ENCODE results near the gene LITAFD. TPM values are rescaled to one million over a fixed set of nuclear protein-coding genes. Genes with fewer than 3 reads are reported as not detected.

LITAFD gene
- total and polyA plus RNA-seq, 2 experiments from 2014 or later, result not detected

- peaks cover 3% of the 10 kb centered on the region for H3K27me3 Mint-ChIP-seq (ENCODE audit: insufficient read depth, low read depth, poor library complexity)
- Histone ChIP-seq H3K79me2 (replicated peaks; ENCODE audit: insufficient read depth) (peaks cover 38% of the 10 kb centered on the region), H3K27me3 (ENCODE audit: insufficient read depth) (no peaks in the 10 kb centered on the region), H3K27ac (ENCODE audit: low read depth) (peak overlapping the region; percentile 34), H3K4me3 (no peak overlapping the region), H3K9me2 (ENCODE audit: insufficient read depth) (no peaks in the 10 kb centered on the region), H2AFZ (no peak overlapping the region), H3K36me3 (ENCODE audit: insufficient read depth) (peaks cover 42% of the 10 kb centered on the region), H3F3A (replicated peaks; ENCODE audit: low read depth) (peaks cover 9% of the 10 kb centered on the region; the same call in 1 of the 2 replicates), H3K4me1 (ENCODE audit: insufficient read depth) (no peaks in the 10 kb centered on the region), H4K20me1 (replicated peaks; ENCODE audit: insufficient read depth) (peaks cover 46% of the 10 kb centered on the region), H3K4me2 (no peak overlapping the region)
- H3K9me3 Mint-ChIP-seq, result no peaks in the 10 kb centered on the region
- ATAC-seq (no peak), DNase-seq (ENCODE audit: low spot score) (no peak)
- no peak overlapping the region; the same call in 1 of the 2 replicates for H3K27ac Mint-ChIP-seq
- H3K4me3 Mint-ChIP-seq, result no peak overlapping the region
- peaks cover 79% of the 10 kb centered on the region for H3K36me3 Mint-ChIP-seq (ENCODE audit: low read depth)
- TF ChIP-seq, protein P1, sequence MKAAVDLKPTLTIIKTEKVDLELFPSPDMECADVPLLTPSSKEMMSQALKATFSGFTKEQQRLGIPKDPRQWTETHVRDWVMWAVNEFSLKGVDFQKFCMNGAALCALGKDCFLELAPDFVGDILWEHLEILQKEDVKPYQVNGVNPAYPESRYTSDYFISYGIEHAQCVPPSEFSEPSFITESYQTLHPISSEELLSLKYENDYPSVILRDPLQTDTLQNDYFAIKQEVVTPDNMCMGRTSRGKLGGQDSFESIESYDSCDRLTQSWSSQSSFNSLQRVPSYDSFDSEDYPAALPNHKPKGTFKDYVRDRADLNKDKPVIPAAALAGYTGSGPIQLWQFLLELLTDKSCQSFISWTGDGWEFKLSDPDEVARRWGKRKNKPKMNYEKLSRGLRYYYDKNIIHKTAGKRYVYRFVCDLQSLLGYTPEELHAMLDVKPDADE (IDR thresholded peaks at IDR 0.05), result no peak
- TF ChIP-seq EZH2 (IDR thresholded peaks at IDR 0.05; ENCODE audit: low read depth, unreplicated experiment), result no peak
- no peak for TF ChIP-seq ZNF462 (CRISPR knock-in tag; IDR thresholded peaks at IDR 0.05)
- TF ChIP-seq REST (IDR thresholded peaks at IDR 0.05; ENCODE audit: unreplicated experiment), result no peak
- TF ChIP-seq NANOG (IDR thresholded peaks at IDR 0.05; ENCODE audit: borderline replicate concordance), result no peak
- TF ChIP-seq JUNB (IDR thresholded peaks at IDR 0.05; ENCODE audit: unreplicated experiment), result no peak
- no peak for TF ChIP-seq POLR2AphosphoS5 (IDR thresholded peaks at IDR 0.05; ENCODE audit: low read depth)
- no peak for TF ChIP-seq ZNF331 (CRISPR knock-in tag; IDR thresholded peaks at IDR 0.05; ENCODE audit: low read depth)
- TF ChIP-seq, protein P2, sequence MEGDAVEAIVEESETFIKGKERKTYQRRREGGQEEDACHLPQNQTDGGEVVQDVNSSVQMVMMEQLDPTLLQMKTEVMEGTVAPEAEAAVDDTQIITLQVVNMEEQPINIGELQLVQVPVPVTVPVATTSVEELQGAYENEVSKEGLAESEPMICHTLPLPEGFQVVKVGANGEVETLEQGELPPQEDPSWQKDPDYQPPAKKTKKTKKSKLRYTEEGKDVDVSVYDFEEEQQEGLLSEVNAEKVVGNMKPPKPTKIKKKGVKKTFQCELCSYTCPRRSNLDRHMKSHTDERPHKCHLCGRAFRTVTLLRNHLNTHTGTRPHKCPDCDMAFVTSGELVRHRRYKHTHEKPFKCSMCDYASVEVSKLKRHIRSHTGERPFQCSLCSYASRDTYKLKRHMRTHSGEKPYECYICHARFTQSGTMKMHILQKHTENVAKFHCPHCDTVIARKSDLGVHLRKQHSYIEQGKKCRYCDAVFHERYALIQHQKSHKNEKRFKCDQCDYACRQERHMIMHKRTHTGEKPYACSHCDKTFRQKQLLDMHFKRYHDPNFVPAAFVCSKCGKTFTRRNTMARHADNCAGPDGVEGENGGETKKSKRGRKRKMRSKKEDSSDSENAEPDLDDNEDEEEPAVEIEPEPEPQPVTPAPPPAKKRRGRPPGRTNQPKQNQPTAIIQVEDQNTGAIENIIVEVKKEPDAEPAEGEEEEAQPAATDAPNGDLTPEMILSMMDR (conservative IDR thresholded peaks at IDR 0.05; ENCODE audit: low read depth in 2 of 2), result no peak
- TF ChIP-seq STAT1 (IDR thresholded peaks at IDR 0.05; ENCODE audit: unreplicated experiment), result no peak
- peaks cover 3% of the 10 kb centered on the region; the same call in 1 of the 3 replicates for H3K4me1 Mint-ChIP-seq
Measured at GRCh38 chr16:8920645-8921346, 38.6 kb downstream of the LITAFD start.

Measured in GM23338 (cell line).